Endothelial cell (in vitro differentiated cells): Measurements from ENCODE around the gene PTRH2. TPM values are rescaled to one million over a fixed set of nuclear protein-coding genes. Genes with fewer than 3 reads are reported as not detected.

Experiments used
- DNase-seq: peaks from one replicate; pipeline ENCODE4 v3.0.0; 2021; ENCODE audit warnings: low spot score
- H3K27ac Mint-ChIP-seq: one replicate; pipeline ENCODE4 v1.8.0; 2021; ENCODE audit warnings: mixed read lengths, inconsistent platforms; ENCODE audit not compliant: unreplicated experiment
- H3K27me3 Mint-ChIP-seq: one replicate; pipeline ENCODE4 v1.8.0; 2021; ENCODE audit warnings: mild to moderate bottlenecking, moderate library complexity, mixed read lengths, inconsistent platforms; ENCODE audit not compliant: unreplicated experiment
- H3K36me3 Mint-ChIP-seq: one replicate; pipeline ENCODE4 v1.8.0; 2021; ENCODE audit warnings: mild to moderate bottlenecking, low read depth, mixed read lengths, inconsistent platforms; ENCODE audit not compliant: unreplicated experiment
- H3K4me1 Mint-ChIP-seq: one replicate; pipeline ENCODE4 v1.8.0; 2021; ENCODE audit warnings: mild to moderate bottlenecking, mixed read lengths, inconsistent platforms; ENCODE audit not compliant: unreplicated experiment
- H3K4me3 Mint-ChIP-seq: one replicate; pipeline ENCODE4 v1.8.0; 2021; ENCODE audit warnings: mild to moderate bottlenecking, mixed read lengths, inconsistent platforms; ENCODE audit not compliant: unreplicated experiment
- H3K9me3 Mint-ChIP-seq: one replicate; pipeline ENCODE4 v1.8.0; 2021; ENCODE audit warnings: mixed read lengths, inconsistent platforms; ENCODE audit not compliant: unreplicated experiment
- CTCF ChIP-seq: fragments of 200-600 bp; sonication (generic); IDR thresholded peaks from one replicate; pipeline ENCODE4 v1.5.0; 2021; ENCODE audit warnings: antibody characterized with exemption; ENCODE audit not compliant: unreplicated experiment
- total RNA-seq: library from RNA; stranded (reverse); fragmentation: NEBNext Ultra II Directional; extraction: Animal tissue kit (Norgen Biotek cat#: 25700); gene quantifications from one replicate; pipeline ENCODE4 v1.2.1, GENCODE V29; 2021; ENCODE audit not compliant: unreplicated experiment

Gene PTRH2
- total RNA-seq, 1 donor from 2014 or later, result 15.4 TPM

GRCh38 chr17:59722623-59723022 lies 15.4 kb upstream of the PTRH2 start:
- H3K36me3 Mint-ChIP-seq, result no peaks in the 10 kb centered on the region
- peaks cover 2% of the 10 kb centered on the region for H3K4me1 Mint-ChIP-seq
- DNase-seq, result no peak
- no peak overlapping the region for H3K4me3 Mint-ChIP-seq
- H3K27ac Mint-ChIP-seq, result no peak overlapping the region
- H3K27me3 Mint-ChIP-seq, result no peaks in the 10 kb centered on the region
- TF ChIP-seq CTCF, result no peak
- H3K9me3 Mint-ChIP-seq, result no peaks in the 10 kb centered on the region

GRCh38 chr17:59719526-59719925 lies 12.3 kb upstream of the PTRH2 start:
- no peak for DNase-seq
- Mint-ChIP-seq H3K27me3 (no peaks in the 10 kb centered on the region), H3K4me3 (no peak overlapping the region), H3K36me3 (no peaks in the 10 kb centered on the region), H3K27ac (no peak overlapping the region), H3K4me1 (no peaks in the 10 kb centered on the region), H3K9me3 (no peaks in the 10 kb centered on the region)
- TF ChIP-seq CTCF, result no peak

GRCh38 chr17:59716427-59716826 lies 9.2 kb upstream of the PTRH2 start:
- H3K4me1 Mint-ChIP-seq, result peaks cover 2% of the 10 kb centered on the region
- no peaks in the 10 kb centered on the region for H3K36me3 Mint-ChIP-seq
- no peak overlapping the region for H3K4me3 Mint-ChIP-seq
- peaks cover 1% of the 10 kb centered on the region for H3K27me3 Mint-ChIP-seq
- H3K27ac Mint-ChIP-seq, result no peak overlapping the region
- no peak for TF ChIP-seq CTCF
- no peaks in the 10 kb centered on the region for H3K9me3 Mint-ChIP-seq
- no peak for DNase-seq

- H3K27ac Mint-ChIP-seq, result no peak overlapping the region
- no peaks in the 10 kb centered on the region for H3K36me3 Mint-ChIP-seq
- no peak for TF ChIP-seq CTCF
- H3K4me1 Mint-ChIP-seq, result peaks cover 4% of the 10 kb centered on the region
- H3K4me3 Mint-ChIP-seq, result no peak overlapping the region
- peaks cover 1% of the 10 kb centered on the region for H3K27me3 Mint-ChIP-seq
- DNase-seq, result no peak
- H3K9me3 Mint-ChIP-seq, result no peaks in the 10 kb centered on the region
These were observed 7.0 kb upstream of the PTRH2 start for GRCh38 chr17:59714255-59714654.

GRCh38 chr17:59712862-59713261 lies 5.6 kb upstream of the PTRH2 start:
- H3K36me3 Mint-ChIP-seq, result no peaks in the 10 kb centered on the region
- H3K27ac Mint-ChIP-seq, result no peak overlapping the region
- TF ChIP-seq CTCF, result no peak
- peaks cover 8% of the 10 kb centered on the region for H3K27me3 Mint-ChIP-seq
- DNase-seq, result no peak
- peaks cover 11% of the 10 kb centered on the region for H3K4me1 Mint-ChIP-seq
- H3K4me3 Mint-ChIP-seq, result no peak overlapping the region
- no peaks in the 10 kb centered on the region for H3K9me3 Mint-ChIP-seq
